Panc1 (cell line): ENCODE results near the gene RWDD2A. TPM values are rescaled to one million over a fixed set of nuclear protein-coding genes. Genes with fewer than 3 reads are reported as not detected.

Experiments used
- ATAC-seq: fragments of 200-7000 bp; cut with Tn5 transposase; 2 replicates; pipeline ENCODE4 v1.9.1; 2020; ENCODE audit warnings: mild to moderate bottlenecking, moderate library complexity
- BruUV-seq: library from RNA; stranded (reverse); fragments of 400-500 nt; replicated peaks from 2 replicates; lab custom pipeline; 2021; lab: Mats Ljungman, UMichigan
- CTCF ChIA-PET: fragments of 300-600 bp; sonication (Branson Sonifier 250); formaldehyde crosslinking; loops from one replicate; lab custom pipeline; 2022; ENCODE audit warnings: antibody characterized with exemption; lab: Charles Lee
- POLR2A ChIA-PET: fragments of 300-600 bp; sonication (Branson Sonifier 250); formaldehyde crosslinking; loops from one replicate; lab custom pipeline; 2022; ENCODE audit warnings: antibody characterized with exemption; lab: Charles Lee
- DNase-seq: peaks from one replicate; pipeline ENCODE4 v3.0.0-alpha.2; 2010; ENCODE audit warnings: low read depth, low spot score
- H3K27ac ChIP-seq: 2 replicates; pipeline ENCODE4 v1.5.1; 2011; ENCODE audit warnings: mild to moderate bottlenecking, low read length, inconsistent platforms
- H3K27me3 ChIP-seq: fragments of 200-500 bp; sonication (Bioruptor generic); 2 replicates; pipeline ENCODE4 v1.6.0; 2014; ENCODE audit warnings: low read length, inconsistent platforms; ENCODE audit not compliant: control insufficient read depth, insufficient read depth
- H3K36me3 ChIP-seq: fragments of 200-500 bp; sonication (Bioruptor generic); 2 replicates; pipeline ENCODE4 v1.5.1; 2014; ENCODE audit warnings: inconsistent platforms, mild to moderate bottlenecking, low read length, moderate library complexity; ENCODE audit not compliant: control insufficient read depth, insufficient read depth
- H3K4me1 ChIP-seq: 2 replicates; pipeline ENCODE4 v1.5.1; 2011; ENCODE audit warnings: inconsistent platforms, mild to moderate bottlenecking, low read length, moderate library complexity; ENCODE audit not compliant: control insufficient read depth, insufficient read depth
- H3K4me3 ChIP-seq, 2 experiments: 2 replicates each; pipeline ENCODE4 v1.5.1; 2011 to 2012; ENCODE audit warnings: low read depth in 2 of 2, low read length in 2 of 2, mild to moderate bottlenecking in 2 of 2, inconsistent platforms in 1 of 2, moderate library complexity in 1 of 2
- H3K9me3 ChIP-seq: fragments of 200-500 bp; sonication (Bioruptor generic); 2 replicates; pipeline ENCODE4 v1.5.1; 2014; ENCODE audit warnings: low read depth, mild to moderate bottlenecking, inconsistent platforms, low read length, moderate library complexity; ENCODE audit not compliant: control insufficient read depth, insufficient read depth
- CTCF ChIP-seq: fragments of 450-650 bp; IDR thresholded peaks from 2 replicates; pipeline ENCODE4 v1.5.1; 2017; ENCODE audit warnings: mild to moderate bottlenecking
- POLR2AphosphoS5 ChIP-seq: IDR thresholded peaks from 2 replicates; pipeline ENCODE4 v1.6.1; 2012; ENCODE audit warnings: mild to moderate bottlenecking, low read depth, low read length, moderate library complexity
- REST ChIP-seq, 2 experiments: IDR thresholded peaks; 2 replicates each; pipeline ENCODE4 v1.6.1; 2011 to 2012; ENCODE audit warnings: low read depth in 2 of 2, control low read depth in 1 of 2, low read length in 1 of 2, mild to moderate bottlenecking in 1 of 2, moderate library complexity in 1 of 2; ENCODE audit not compliant: insufficient read depth in 1 of 2
- SIN3A ChIP-seq: IDR thresholded peaks from 2 replicates; pipeline ENCODE4 v1.6.1; 2012; ENCODE audit warnings: low read depth, mild to moderate bottlenecking, low read length, moderate library complexity, borderline replicate concordance; ENCODE audit not compliant: insufficient read depth
- TCF7L2 ChIP-seq: IDR thresholded peaks from 2 replicates; pipeline ENCODE4 v1.6.1; 2011; ENCODE audit warnings: mild to moderate bottlenecking, low read depth, low read length, inconsistent platforms
- in situ Hi-C: cut with HindIII; loops from 2 replicates; pipeline ENCODE4 v1.10.0; 2016; ENCODE audit warnings: low sequenced_read_pairs, low pct_unique_long_range_greater_than_20kb
- intact Hi-C: fragments of 100-400 bp; cut with micrococcal nuclease; formaldehyde crosslinking; loops from one replicate; pipeline ENCODE4 v1.10.0; 2022; ENCODE audit not compliant: unreplicated experiment
- total RNA-seq: library from RNA; stranded (reverse); gene quantifications from one replicate; pipeline ENCODE4 v1.2.1, GENCODE V29; 2021; ENCODE audit not compliant: unreplicated experiment

Gene RWDD2A
- total RNA-seq, 1 experiment from 2014 or later, result 3.4 TPM

- H3K27ac ChIP-seq, result no peak overlapping the region
- ChIA-PET CTCF (no interaction called here), POLR2A (interaction anchor here (1.2 kb wide), 1 partner anchor 53 kb away, joined by 3 read pairs; no protein-coding TSS in a partner anchor)
- no peaks in the 10 kb centered on the region for H3K27me3 ChIP-seq
- peaks cover 36% of the 10 kb centered on the region for H3K36me3 ChIP-seq
- intact Hi-C loops (no loop called here), in situ Hi-C loops (no loop called here)
- no peak overlapping the region for H3K4me3 ChIP-seq
- no peaks in the 10 kb centered on the region for H3K9me3 ChIP-seq
- BruUV-seq, result no TSS peak
- DNase-seq (no peak), ATAC-seq (no peak)
- H3K4me1 ChIP-seq, result no peaks in the 10 kb centered on the region
- TF ChIP-seq TCF7L2 (no peak), CTCF (no peak), SIN3A (no peak), POLR2AphosphoS5 (no peak), REST (IDR thresholded peaks at IDR 0.05; ENCODE audit: insufficient read depth in 1 of 2, low read depth in 2 of 2, low read length in 1 of 2) (no peak)
These were observed 9.9 kb upstream of the RWDD2A start for GRCh38 chr6:83183082-83183828.

- Histone ChIP-seq H3K4me3 (no peak overlapping the region), H3K9me3 (no peaks in the 10 kb centered on the region), H3K4me1 (no peaks in the 10 kb centered on the region), H3K27me3 (no peaks in the 10 kb centered on the region), H3K27ac (no peak overlapping the region), H3K36me3 (peaks cover 30% of the 10 kb centered on the region)
- intact Hi-C loops (no loop called here), in situ Hi-C loops (no loop called here)
- POLR2A ChIA-PET, result no interaction called here
- no TSS peak for BruUV-seq
- ATAC-seq (no peak), DNase-seq (no peak)
- CTCF ChIA-PET, result no interaction called here
- no peak for TF ChIP-seq REST (IDR thresholded peaks at IDR 0.05; ENCODE audit: insufficient read depth in 1 of 2, low read depth in 2 of 2, low read length in 1 of 2)
- TF ChIP-seq SIN3A, result no peak
- TF ChIP-seq POLR2AphosphoS5, result no peak
- no peak for TF ChIP-seq CTCF
- TF ChIP-seq TCF7L2, result no peak
These were observed 8.1 kb upstream of the RWDD2A start for GRCh38 chr6:83185096-83185495.
